Stimulated activated naive CD4-positive, alpha-beta T cell treated with Interleukin-2 at 50 U/mL for 16 hours (primary cell): ENCODE data around the gene LCE2A.
A peak's percentile ranks its signal among the peaks of the same experiment; 100 is the strongest.
"Not testable (repeated sequence)": the region's sequence is repeated elsewhere in the genome, so short reads cannot be mapped to it uniquely, and the experiment has no call there.

ENCODE experiments used
- DNase-seq: peaks from one replicate; lab custom pipeline; 2025; lab: John Stamatoyannopoulos, UW

Gene LCE2A

DNA sequence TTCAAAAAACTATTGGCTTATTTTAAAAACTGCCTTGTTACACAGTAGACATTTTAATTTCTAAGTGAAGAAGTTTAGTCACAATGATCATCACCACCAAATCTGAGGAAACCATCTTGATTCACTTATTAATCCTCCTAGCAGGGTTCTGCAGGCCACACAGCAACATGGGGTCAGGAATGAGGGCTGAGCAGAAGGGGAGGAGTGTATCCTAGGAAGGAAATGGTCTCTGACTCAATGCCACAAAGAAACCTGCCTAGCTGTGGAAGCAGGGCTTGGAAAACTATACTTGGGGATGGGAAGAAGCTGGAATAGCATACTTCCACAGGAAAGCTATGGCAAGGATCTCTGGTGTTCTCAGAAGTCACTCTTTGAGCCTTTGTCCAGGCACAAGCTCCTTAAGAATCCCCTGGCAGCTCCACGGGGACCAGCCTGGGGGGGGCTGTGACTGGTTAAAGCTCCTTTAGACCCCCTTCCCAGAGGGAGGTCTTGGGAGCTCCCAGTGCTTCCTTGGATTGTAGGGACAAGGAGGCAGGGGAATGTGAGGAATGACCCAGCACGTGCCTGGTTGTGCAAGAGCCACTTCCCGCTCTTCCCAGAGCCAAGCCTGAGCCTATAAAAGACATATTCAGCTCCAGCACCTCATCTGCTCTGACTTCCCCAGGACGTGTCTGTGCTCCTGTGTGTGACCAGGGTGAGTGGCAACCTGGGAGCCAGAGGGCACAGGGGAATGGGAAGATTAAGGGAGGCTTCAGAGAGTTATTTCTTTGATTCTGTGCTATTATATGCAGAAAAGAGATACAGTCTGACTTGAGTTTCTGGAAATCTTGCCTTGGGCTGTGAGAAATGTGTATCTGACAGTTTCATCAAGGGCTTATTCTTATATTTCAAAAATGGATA is at the start of gene LCE2A:
Gene LCE2A (plus strand): TSS at position 645 of the 900 bp plus-strand sequence. CDS start 557 bp downstream, outside the sequence.
- DNase-seq = no peak

- DNase-seq = peak; percentile 5
Measured at GRCh38 chr1:152654110-152654509, 44.0 kb upstream of the LCE2A start.

DNA sequence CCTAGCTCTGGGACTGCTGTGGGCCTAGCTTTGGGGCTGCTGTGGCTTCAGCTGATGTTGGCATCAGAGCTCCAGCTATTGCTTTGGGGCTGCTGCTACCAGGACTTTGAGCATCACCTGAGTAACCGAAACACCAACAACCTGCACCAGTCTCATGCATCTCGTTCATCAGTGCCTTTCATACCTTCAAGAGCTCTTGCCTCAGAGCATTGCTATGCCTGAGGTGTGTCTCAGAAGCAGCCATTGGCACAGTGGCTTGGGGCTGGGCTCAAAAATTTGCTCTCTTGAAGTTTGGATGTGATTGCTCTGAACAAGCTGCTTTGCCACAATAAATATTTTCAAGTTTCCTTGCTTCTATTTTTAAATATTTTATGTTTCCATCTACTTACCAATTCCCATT is 41.7 kb upstream of the LCE2A start:
- DNase-seq = no peak

- DNase-seq = no peak
Measured at GRCh38 chr1:152657677-152658076, 40.5 kb upstream of the LCE2A start.

- DNase-seq = no peak
Measured at GRCh38 chr1:152658649-152659048, 39.5 kb upstream of the LCE2A start.

DNA sequence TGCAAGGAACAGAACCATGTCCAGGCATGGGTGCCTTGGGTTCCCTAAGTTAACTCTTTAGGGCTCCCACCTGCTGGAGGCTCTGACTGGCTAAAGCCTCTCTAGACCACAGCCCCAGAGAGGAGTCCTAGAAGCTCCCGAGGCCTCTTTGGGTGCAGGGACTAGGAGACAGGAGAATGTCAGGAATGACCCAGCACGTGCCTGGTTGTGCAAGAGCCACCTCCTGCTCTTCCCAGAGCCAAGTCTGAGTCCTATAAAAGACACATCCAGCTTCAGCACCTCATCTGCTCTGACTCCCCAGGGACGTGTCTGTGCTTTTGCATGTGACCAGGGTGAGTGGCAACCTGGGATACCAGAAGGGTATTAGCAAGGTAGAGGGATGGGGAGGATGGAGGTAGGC is 35.0 kb upstream of the LCE2A start, which contains the start of gene LCE2D:
Gene LCE2D (plus strand): TSS at position 283 of the 400 bp plus-strand sequence. CDS start 726 bp downstream, outside the sequence.
- DNase-seq = no peak

DNA sequence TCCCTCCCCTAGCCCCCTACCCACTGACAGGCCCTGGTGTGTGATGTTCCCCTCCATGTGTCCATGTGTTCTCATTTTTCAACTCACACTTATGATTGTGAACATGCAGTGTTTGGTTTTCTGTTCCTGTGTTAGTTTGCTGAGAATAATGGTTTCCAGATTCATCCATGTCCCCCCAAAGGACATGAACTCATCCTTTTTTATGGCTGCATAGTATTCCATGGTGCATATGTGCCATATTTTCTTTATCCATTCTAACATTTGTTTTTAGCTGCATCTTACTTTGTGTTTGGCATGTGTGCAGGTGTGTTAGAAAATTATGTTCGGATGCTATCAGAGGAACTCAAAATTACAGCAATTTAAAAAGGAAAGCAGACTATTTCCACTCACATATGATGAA is 32.0 kb upstream of the LCE2A start:
- not testable (repeated sequence) for DNase-seq

DNA sequence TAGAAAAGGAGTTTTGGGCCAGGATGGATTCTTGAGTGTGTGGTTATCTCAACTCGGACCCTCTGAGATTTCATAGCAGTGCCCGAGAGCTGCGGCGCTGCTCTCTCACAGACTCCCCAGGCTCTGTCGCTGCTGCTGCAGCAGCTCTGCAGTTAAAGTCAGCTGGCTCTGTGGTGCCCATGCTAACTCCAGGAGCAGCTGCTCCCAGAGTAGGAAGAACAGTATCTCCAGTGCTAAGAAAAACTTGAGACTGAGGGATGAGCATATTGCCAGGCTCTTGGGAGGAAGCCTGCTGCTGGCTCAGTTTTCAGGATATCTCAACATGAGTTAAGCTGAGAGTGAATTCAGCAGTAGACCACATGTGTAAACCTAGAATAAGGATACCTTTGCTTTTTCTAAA is 30.5 kb upstream of the LCE2A start:
- no peak for DNase-seq

GRCh38 chr1:152673016-152673415 is 25.1 kb upstream of the LCE2A start:
- no peak for DNase-seq

GRCh38 chr1:152674983-152675382 is 23.2 kb upstream of the LCE2A start, which contains the start of gene LCE2C:
LCE2C (plus strand) TSS chr1:152675279; CDS start chr1:152676016, 737 bp downstream.
- not testable (repeated sequence) for DNase-seq

- DNase-seq = no peak
Measured at GRCh38 chr1:152679459-152679858, 18.7 kb upstream of the LCE2A start.

DNA sequence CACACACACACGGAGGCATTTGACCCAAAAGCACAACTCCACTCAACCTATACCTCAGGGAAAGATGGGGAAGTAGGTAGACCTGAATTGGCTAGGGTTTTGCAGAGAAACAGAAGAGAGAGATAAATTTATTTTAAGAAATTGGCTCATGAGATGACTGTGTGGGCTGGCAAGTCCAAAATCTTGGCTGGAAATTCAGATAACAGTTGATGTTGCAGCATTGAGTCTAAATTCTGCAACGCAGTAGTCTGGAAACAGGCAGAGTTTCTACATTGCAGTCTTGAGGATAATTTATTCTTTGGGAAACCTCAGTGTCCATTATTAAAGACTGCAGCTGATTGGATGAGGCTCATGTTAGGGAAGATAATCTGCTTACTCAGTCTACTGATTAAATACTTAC is 16.5 kb upstream of the LCE2A start:
- no peak for DNase-seq

DNA sequence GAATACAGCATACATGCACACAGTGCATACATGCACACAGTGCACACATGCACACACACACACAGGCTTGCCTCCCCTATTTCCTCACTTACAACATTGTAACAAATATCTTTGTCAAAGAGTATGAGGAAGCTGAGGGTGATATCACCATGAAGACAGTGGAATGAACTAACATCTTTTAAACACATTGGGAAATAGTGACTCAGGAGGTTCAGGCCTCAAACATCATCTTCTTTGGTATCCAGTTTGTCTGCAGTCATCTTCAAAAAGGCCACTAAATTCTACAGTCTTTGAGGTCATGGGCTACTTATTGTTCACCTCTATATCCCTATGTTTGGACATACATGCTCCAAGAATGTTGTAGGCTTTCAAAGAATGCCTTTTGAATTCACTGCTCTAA is 14.3 kb upstream of the LCE2A start:
- no peak for DNase-seq

GRCh38 chr1:152685823-152686222 is 12.3 kb upstream of the LCE2A start, which contains the start of gene LCE2B:
LCE2B (plus strand) TSS chr1:152686123; CDS start chr1:152686844, 721 bp downstream.
- not testable (repeated sequence) for DNase-seq

DNA sequence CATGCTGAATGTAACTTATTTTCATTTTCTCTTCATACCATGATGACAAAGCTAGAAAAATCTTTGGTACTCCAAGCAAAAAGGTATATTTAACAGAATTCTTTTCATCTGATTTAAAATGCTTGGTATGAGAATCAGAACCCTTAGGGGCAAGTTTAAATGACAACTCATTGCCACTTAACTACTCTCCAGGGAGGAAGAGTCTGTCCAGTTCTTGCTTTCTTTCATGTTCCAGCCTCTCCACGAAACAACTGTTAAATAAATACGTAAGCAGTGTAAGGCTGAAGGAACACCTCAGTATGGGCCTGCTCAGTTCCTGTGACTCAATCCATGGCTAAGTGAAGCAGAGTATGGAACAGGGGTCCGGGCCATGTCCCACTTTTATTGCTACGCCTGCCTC is 1.6 kb downstream of the LCE2A start:
- DNase-seq = no peak

DNA sequence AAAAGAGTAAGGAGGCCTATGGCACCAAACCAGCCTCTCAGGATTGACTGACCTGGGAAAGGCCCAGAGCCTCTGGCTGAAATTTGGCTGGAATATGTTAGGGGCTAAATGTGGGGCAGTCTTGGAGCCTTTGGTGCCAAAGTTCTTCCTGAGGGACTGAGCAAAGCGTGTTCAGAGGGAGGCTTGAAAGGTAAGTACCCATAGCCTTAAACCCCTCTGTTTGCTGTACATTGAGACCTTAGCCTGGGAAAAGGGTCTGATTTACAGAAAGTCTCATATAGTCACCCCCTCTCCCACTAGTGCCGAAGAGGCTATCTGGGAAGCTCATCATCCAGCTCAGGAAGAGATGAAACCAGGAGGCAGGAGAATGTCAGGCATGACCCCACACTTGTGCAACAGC is 9.7 kb downstream of the LCE2A start, which contains the start of gene LCE4A:
Gene LCE4A (plus strand): TSS at position 301 of the 400 bp plus-strand sequence. CDS start 916 bp downstream, outside the sequence.
- no peak for DNase-seq

DNA sequence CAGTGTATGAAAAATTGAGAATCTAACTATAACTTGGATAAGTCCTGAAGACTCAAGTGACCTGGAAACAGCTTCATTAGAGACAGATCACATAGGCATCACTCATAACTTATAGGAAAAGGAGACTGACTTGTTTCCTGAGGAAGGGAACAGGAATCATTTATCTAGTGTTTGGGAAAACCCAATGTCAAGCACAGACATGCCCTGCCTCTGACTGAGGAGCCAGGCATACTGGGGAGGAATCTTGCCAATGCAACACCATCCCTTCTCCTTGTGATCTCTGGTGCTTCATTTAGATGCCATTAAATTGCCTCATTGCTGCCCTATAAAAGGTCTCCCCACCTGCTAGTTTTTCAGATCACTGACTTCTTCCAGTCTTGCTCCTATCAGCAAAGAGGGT is 20.1 kb downstream of the LCE2A start:
- no peak for DNase-seq

DNA sequence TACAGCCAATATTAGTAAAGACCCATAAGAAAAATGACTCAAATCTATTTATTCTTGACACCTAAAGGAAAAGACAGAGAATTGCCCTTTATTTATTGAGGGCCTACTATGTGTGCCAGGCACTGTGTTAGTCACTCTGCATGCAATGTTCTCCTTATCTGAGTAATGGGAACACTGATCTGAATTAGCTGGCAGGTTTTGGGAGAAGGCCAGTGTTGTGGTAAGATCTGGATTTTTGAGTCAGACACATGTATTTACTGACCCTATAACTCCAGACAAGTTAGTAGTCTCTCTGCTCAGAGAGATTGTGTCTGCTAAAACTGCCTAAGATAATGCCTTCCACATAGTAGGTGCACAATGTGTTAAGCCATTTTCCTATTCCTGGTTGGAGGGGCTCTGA is 27.1 kb downstream of the LCE2A start:
- no peak for DNase-seq

DNA sequence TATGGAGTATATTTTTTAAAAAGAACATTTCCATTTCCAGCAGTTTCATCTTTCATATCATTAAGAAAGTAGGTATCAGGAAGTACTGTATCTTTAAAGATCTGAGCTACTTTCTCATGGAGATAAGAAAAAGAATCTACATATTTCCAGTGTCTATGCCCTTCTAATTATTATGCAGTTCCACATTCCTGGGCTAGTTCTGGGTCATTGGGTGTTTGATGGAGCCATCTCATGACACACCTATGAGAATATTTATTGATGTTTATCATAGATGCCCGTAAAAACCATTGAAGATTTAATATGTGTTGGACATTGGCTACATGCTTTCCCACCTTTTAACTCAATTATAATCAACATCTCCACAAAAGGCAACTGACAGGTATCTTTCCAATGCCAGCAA is 30.8 kb downstream of the LCE2A start:
- no peak for DNase-seq

DNA sequence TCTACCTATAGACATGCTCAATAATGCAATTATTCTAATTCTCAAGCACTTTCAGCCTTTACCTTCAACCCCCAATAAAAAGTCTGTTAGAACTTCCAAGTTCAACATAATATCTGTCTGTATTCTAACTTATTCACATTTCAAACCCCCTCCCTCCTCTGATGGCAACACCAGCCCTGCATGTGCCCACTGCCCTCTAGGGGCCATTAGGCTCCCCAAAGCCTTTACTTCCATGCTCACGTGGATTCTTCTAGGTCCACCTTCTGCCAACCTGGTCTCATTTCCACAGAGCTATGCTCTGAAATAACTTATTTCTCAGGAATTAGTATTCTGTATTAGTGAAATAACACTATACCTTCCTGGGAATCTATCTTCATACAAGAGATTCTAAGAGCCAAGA is 37.5 kb downstream of the LCE2A start:
- DNase-seq = no peak

DNA sequence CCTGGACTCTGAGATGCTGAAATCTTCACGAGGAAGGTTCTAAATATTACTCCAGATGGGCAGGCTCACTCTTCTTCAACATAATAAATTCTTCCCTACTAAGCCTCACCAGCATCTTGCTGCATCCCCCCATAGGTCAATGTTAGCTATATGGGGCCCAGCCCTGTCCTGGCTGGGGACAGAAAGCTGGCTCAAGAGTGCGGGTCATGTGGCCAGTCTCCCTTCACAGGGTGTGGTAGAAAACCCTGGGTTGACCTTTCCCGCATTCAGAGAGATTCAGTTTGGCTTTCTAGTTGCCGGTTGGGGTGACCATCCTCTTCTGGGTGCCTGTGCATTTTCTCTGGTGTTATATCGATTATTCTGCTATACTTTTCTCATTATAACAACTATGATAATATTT is 39.9 kb downstream of the LCE2A start:
- DNase-seq = no peak

DNA sequence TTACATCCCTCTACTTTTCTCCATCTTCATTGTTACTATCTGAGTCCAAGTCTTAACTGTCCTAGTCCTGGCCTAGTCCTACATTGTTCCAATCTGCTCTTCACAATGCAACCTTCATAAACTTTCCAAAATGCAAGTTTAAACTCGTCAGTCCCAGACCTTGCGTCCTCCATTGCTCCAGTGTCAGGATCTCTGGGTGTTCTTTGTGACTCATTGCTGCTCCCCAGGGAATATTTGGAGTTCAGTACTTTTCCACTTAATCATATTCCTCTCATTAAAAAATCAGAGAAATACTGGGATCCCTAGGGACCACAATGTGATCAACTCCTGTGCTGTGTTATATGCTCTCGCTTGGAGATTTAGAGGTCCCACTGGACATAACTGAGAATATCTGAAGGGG is 41.7 kb downstream of the LCE2A start:
- DNase-seq = no peak

DNA sequence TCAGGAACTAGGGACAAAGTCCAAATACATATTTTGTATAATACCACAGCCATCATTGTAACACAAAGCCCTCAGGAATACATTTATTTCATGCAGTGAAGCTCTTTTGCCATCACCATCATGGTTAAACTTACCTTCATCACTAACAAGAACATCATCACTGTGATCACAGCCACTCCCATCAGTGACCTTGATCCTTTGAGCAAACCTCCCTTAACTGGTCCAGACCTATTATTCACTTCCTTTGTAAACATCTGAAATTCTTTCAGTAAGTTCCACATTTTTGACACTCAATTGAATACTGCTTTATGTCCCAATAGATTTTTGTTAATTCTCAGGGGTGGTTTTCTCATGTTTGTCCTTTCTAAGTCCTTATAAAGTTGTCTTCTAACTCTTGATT is 43.5 kb downstream of the LCE2A start:
- no peak for DNase-seq
